SK-N-SH (cell line): ENCODE data around the gene SPA17. TPM values are rescaled to one million over a fixed set of nuclear protein-coding genes. Genes with fewer than 3 reads are reported as not detected.

Experiments
- CTCF ChIA-PET: fragments of 300-600, 350-600 bp; formaldehyde crosslinking; extraction: SDS; loops from one replicate; lab custom pipeline; 2021; lab: Yijun Ruan, JAX
- POLR2A ChIA-PET: fragments of 350-600 bp; sonication (Branson Sonifier 250); formaldehyde crosslinking; extraction: SDS; loops from one replicate; lab custom pipeline; 2020; ENCODE audit warnings: antibody characterized with exemption, inconsistent platforms; lab: Yijun Ruan, JAX
- DNase-seq: peaks from one replicate; pipeline ENCODE4 v3.0.0; 2012
- H2AFZ ChIP-seq: fragments of 200-600 bp; sonication (generic); 2 replicates; pipeline ENCODE4 v1.8.1; 2016; ENCODE audit warnings: antibody characterized with exemption, mild to moderate bottlenecking, low read depth
- H3F3A ChIP-seq: fragments of 200-600 bp; sonication (generic); replicated peaks from 2 replicates; pipeline ENCODE3; 2016; ENCODE audit warnings: antibody characterized with exemption, mild to moderate bottlenecking; ENCODE audit not compliant: insufficient read depth
- H3K27ac ChIP-seq, 2 experiments: fragments of 200-500 bp in 1 of 2; fragments of 200-600 bp in 1 of 2; sonication (Bioruptor generic) in 1 of 2; sonication (generic), shearing (Covaris generic) in 1 of 2; 2 replicates each; pipeline versions ENCODE4 v1.5.1 to v1.6.1; 2014 to 2016; ENCODE audit warnings: low read depth in 2 of 2, inconsistent platforms in 1 of 2, low read length in 1 of 2, mild to moderate bottlenecking in 1 of 2, mixed read lengths in 1 of 2
- H3K27me3 ChIP-seq: fragments of 200-600 bp; sonication (generic), shearing (Covaris generic); 2 replicates; pipeline ENCODE4 v1.6.1; 2016; ENCODE audit warnings: mixed run types; ENCODE audit not compliant: insufficient read depth
- H3K36me3 ChIP-seq, 2 experiments: fragments of 200-500 bp in 1 of 2; fragments of 200-600 bp in 1 of 2; sonication (Bioruptor generic) in 1 of 2; sonication (generic) in 1 of 2; replicated peaks in 1 of 2; 2 replicates each; pipeline versions ENCODE3 to v1.5.1; 2014 to 2016; ENCODE audit warnings: low read length in 1 of 2, mild to moderate bottlenecking in 1 of 2; ENCODE audit not compliant: insufficient read depth in 2 of 2, control insufficient read depth in 1 of 2
- H3K4me1 ChIP-seq, 2 experiments: fragments of 200-500 bp in 1 of 2; fragments of 200-600 bp in 1 of 2; sonication (Bioruptor generic) in 1 of 2; sonication (generic), shearing (Covaris generic) in 1 of 2; 2 replicates each; pipeline versions ENCODE4 v1.5.1 to v1.6.1; 2014 to 2016; ENCODE audit warnings: low read depth in 1 of 2, low read length in 1 of 2, mixed run types in 1 of 2; ENCODE audit not compliant: insufficient read depth in 2 of 2, control insufficient read depth in 1 of 2
- H3K4me2 ChIP-seq: fragments of 200-600 bp; sonication (generic), shearing (Covaris generic); 2 replicates; pipeline ENCODE4 v1.6.1; 2017; ENCODE audit warnings: mixed run types
- H3K4me3 ChIP-seq, 2 experiments: fragments of 200-500 bp in 1 of 2; fragments of 200-600 bp in 1 of 2; sonication (Bioruptor generic) in 1 of 2; sonication (generic), shearing (Covaris generic) in 1 of 2; 2 replicates each; pipeline versions ENCODE4 v1.5.1 to v1.8.1; 2014 to 2016; ENCODE audit warnings: low read depth in 2 of 2, inconsistent platforms in 1 of 2, low read length in 1 of 2, mild to moderate bottlenecking in 1 of 2, mixed read lengths in 1 of 2, moderate library complexity in 1 of 2
- H3K79me2 ChIP-seq: fragments of 200-600 bp; sonication (generic); 2 replicates; pipeline ENCODE4 v1.8.1; 2017; ENCODE audit warnings: mild to moderate bottlenecking; ENCODE audit not compliant: insufficient read depth
- H3K9ac ChIP-seq: fragments of 200-600 bp; sonication (generic); 2 replicates; pipeline ENCODE4 v1.6.1; 2017; ENCODE audit warnings: mixed run types
- H3K9me2 ChIP-seq: fragments of 200-600 bp; sonication (generic); 2 replicates; pipeline ENCODE4 v1.6.1; 2017; ENCODE audit warnings: mixed run types
- H3K9me3 ChIP-seq: fragments of 200-600 bp; sonication (generic); 2 replicates; pipeline ENCODE4 v1.6.1; 2017; ENCODE audit warnings: mixed run types, mild to moderate bottlenecking, moderate library complexity
- H4K20me1 ChIP-seq: fragments of 200-600 bp; sonication (generic); 2 replicates; pipeline ENCODE4 v1.6.1; 2017; ENCODE audit warnings: mild to moderate bottlenecking, mixed run types; ENCODE audit not compliant: insufficient read depth
- ELF1 ChIP-seq: IDR thresholded peaks from 2 replicates; pipeline ENCODE4 v1.4.0; 2012
- EP300 ChIP-seq, 2 experiments: IDR thresholded peaks; 2 replicates each; pipeline versions ENCODE4 v1.4.0 to v1.6.1; 2012; ENCODE audit warnings: borderline replicate concordance in 1 of 2, low read depth in 1 of 2, low read length in 1 of 2
- FOXJ3 ChIP-seq: sonication (generic); formaldehyde crosslinking; IDR thresholded peaks from 2 replicates; pipeline ENCODE4 v1.5.1; 2020; ENCODE audit warnings: mild to moderate bottlenecking, missing genetic modification reagents
- GABPA ChIP-seq: IDR thresholded peaks from 2 replicates; pipeline ENCODE4 v1.4.0; 2012; ENCODE audit warnings: low read depth, mild to moderate bottlenecking
- JUND ChIP-seq: IDR thresholded peaks from 2 replicates; pipeline ENCODE4 v1.4.0; 2012
- MXI1 ChIP-seq: IDR thresholded peaks from 2 replicates; pipeline ENCODE4 v1.6.1; 2012; ENCODE audit warnings: mild to moderate bottlenecking, low read depth, low read length, improper control_type of control experiment
- NFIC ChIP-seq: IDR thresholded peaks from 2 replicates; pipeline ENCODE4 v1.4.0; 2012; ENCODE audit warnings: borderline replicate concordance
- POLR2AphosphoS5 ChIP-seq: IDR thresholded peaks from 2 replicates; pipeline ENCODE4 v1.6.1; 2012; ENCODE audit warnings: low read depth, low read length
- RAD21 ChIP-seq: IDR thresholded peaks from 2 replicates; pipeline ENCODE4 v1.6.1; 2012; ENCODE audit warnings: mild to moderate bottlenecking, low read length
- SMC3 ChIP-seq: IDR thresholded peaks from 2 replicates; pipeline ENCODE4 v1.6.1; 2012; ENCODE audit warnings: low read depth, low read length, improper control_type of control experiment
- TEAD4 ChIP-seq: IDR thresholded peaks from 2 replicates; pipeline ENCODE4 v1.4.0; 2012; ENCODE audit warnings: mild to moderate bottlenecking, borderline replicate concordance; ENCODE audit not compliant: insufficient read depth
- USF2 ChIP-seq: fragments of 150-350 bp; IDR thresholded peaks from 2 replicates; pipeline ENCODE4 v1.6.1; 2017; ENCODE audit warnings: antibody characterized with exemption, low read length, low read depth, borderline replicate concordance
- WGBS: methylation state at CpG from one replicate; pipeline ENCODE4 v1.1.6; 2017; ENCODE audit warnings: low lambda C conversion rate; 5-methylcytosine and 5-hydroxymethylcytosine counted together
- polyA plus RNA-seq, 3 experiments: library from polyadenylated mRNA; depleted of rRNA; stranded (reverse); fragments of >200 nt; gene quantifications; 2 replicates each; pipeline ENCODE4 v1.2.3, GENCODE V29; 2012
- TF ChIP-seq, protein P1 (sequence below): IDR thresholded peaks from 2 replicates; pipeline ENCODE4 v1.6.1; 2012; ENCODE audit warnings: mild to moderate bottlenecking, low read depth, low read length, moderate library complexity
- TF ChIP-seq, protein P2 (sequence below): IDR thresholded peaks from 2 replicates; pipeline ENCODE4 v1.4.0; 2012; ENCODE audit warnings: low read depth, borderline replicate concordance
- TF ChIP-seq, protein P3 (sequence below): IDR thresholded peaks from 2 replicates; pipeline ENCODE4 v1.4.0; 2012; ENCODE audit warnings: low read depth, borderline replicate concordance

SPA17 gene
- polyA plus RNA-seq, 1 of the 3 experiments (the other 2 are of a cell fraction): 7.7 TPM

DNA sequence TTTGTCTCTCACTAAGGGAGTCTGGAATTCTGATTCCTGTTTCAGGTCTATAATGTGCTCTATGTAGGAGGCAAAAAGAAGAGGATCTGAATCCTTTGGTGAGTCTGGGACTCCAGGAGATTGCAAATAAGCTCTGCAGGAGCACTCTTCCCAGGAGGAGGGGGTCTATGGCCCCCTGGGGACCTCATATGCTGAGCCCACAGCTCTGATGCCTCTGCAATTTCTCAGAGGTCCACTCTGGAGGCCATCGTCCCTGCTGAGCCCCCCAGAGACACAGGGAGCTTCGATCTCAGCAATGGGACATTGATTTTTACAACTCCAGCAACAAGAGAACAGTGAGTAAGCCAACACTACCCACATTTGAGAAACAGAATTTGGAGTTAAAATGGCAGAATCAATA lies 45.8 kb downstream of the SPA17 start:
- H3K27ac ChIP-seq: no peak overlapping the region
- H4K20me1 ChIP-seq: no peaks in the 10 kb centered on the region
- ChIA-PET CTCF (interaction anchor here (1.1 to 1.6 kb wide), 4 partner anchors 10 to 709 kb away, joined by 3 to 8 read pairs (median 4); no protein-coding TSS in a partner anchor), POLR2A (no interaction called here)
- H3K79me2 ChIP-seq: no peaks in the 10 kb centered on the region
- no peak for DNase-seq
- no peaks in the 10 kb centered on the region for H3K36me3 ChIP-seq
- H3K9me2 ChIP-seq: no peaks in the 10 kb centered on the region
- H3K9ac ChIP-seq: no peak overlapping the region
- no peak overlapping the region for H3K4me2 ChIP-seq
- no peaks in the 10 kb centered on the region for H3F3A ChIP-seq
- no peak overlapping the region for H3K4me3 ChIP-seq
- TF ChIP-seq NFIC: no peak
- TF ChIP-seq USF2: no peak
- TF ChIP-seq EP300 (IDR thresholded peaks at IDR 0.05; ENCODE audit: borderline replicate concordance in 1 of 2, low read depth in 1 of 2, low read length in 1 of 2): no peak
- no peak for TF ChIP-seq TEAD4
- TF ChIP-seq JUND: no peak
- peaks cover 11% of the 10 kb centered on the region in 2 experiments; a peak in 2 of 4 replicates for H3K4me1 ChIP-seq
- H2AFZ ChIP-seq: no peak overlapping the region
- H3K9me3 ChIP-seq: no peaks in the 10 kb centered on the region
- WGBS: 100% methylated on average over 1 of the region's 2 CpGs
- H3K27me3 ChIP-seq: no peaks in the 10 kb centered on the region

- Histone ChIP-seq H3F3A (peaks cover 11% of the 10 kb centered on the region), H3K36me3 (no peaks in the 10 kb centered on the region), H3K4me3 (no peak overlapping the region), H2AFZ (no peak overlapping the region), H4K20me1 (no peaks in the 10 kb centered on the region), H3K4me2 (no peak overlapping the region), H3K9me2 (no peaks in the 10 kb centered on the region), H3K4me1 (peaks cover 16 to 20% of the 10 kb centered on the region in 2 experiments; a peak in 2 of 4 replicates), H3K27me3 (no peaks in the 10 kb centered on the region)
- ChIA-PET POLR2A (no interaction called here), CTCF (no interaction called here)
- WGBS: 71% methylated on average over 6 of the region's 6 CpGs
- TF ChIP-seq MXI1: no peak
- TF ChIP-seq, protein P1, sequence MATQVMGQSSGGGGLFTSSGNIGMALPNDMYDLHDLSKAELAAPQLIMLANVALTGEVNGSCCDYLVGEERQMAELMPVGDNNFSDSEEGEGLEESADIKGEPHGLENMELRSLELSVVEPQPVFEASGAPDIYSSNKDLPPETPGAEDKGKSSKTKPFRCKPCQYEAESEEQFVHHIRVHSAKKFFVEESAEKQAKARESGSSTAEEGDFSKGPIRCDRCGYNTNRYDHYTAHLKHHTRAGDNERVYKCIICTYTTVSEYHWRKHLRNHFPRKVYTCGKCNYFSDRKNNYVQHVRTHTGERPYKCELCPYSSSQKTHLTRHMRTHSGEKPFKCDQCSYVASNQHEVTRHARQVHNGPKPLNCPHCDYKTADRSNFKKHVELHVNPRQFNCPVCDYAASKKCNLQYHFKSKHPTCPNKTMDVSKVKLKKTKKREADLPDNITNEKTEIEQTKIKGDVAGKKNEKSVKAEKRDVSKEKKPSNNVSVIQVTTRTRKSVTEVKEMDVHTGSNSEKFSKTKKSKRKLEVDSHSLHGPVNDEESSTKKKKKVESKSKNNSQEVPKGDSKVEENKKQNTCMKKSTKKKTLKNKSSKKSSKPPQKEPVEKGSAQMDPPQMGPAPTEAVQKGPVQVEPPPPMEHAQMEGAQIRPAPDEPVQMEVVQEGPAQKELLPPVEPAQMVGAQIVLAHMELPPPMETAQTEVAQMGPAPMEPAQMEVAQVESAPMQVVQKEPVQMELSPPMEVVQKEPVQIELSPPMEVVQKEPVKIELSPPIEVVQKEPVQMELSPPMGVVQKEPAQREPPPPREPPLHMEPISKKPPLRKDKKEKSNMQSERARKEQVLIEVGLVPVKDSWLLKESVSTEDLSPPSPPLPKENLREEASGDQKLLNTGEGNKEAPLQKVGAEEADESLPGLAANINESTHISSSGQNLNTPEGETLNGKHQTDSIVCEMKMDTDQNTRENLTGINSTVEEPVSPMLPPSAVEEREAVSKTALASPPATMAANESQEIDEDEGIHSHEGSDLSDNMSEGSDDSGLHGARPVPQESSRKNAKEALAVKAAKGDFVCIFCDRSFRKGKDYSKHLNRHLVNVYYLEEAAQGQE: no peak
- TF ChIP-seq, protein P2, sequence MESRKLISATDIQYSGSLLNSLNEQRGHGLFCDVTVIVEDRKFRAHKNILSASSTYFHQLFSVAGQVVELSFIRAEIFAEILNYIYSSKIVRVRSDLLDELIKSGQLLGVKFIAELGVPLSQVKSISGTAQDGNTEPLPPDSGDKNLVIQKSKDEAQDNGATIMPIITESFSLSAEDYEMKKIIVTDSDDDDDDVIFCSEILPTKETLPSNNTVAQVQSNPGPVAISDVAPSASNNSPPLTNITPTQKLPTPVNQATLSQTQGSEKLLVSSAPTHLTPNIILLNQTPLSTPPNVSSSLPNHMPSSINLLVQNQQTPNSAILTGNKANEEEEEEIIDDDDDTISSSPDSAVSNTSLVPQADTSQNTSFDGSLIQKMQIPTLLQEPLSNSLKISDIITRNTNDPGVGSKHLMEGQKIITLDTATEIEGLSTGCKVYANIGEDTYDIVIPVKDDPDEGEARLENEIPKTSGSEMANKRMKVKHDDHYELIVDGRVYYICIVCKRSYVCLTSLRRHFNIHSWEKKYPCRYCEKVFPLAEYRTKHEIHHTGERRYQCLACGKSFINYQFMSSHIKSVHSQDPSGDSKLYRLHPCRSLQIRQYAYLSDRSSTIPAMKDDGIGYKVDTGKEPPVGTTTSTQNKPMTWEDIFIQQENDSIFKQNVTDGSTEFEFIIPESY: no peak
- TF ChIP-seq SMC3: no peak
- no peak for TF ChIP-seq GABPA
- TF ChIP-seq TEAD4: no peak
- no peak for TF ChIP-seq FOXJ3
- TF ChIP-seq POLR2AphosphoS5: no peak
- TF ChIP-seq ELF1: no peak
- no peak for TF ChIP-seq RAD21
- TF ChIP-seq, protein P3, sequence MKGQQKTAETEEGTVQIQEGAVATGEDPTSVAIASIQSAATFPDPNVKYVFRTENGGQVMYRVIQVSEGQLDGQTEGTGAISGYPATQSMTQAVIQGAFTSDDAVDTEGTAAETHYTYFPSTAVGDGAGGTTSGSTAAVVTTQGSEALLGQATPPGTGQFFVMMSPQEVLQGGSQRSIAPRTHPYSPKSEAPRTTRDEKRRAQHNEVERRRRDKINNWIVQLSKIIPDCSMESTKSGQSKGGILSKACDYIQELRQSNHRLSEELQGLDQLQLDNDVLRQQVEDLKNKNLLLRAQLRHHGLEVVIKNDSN: no peak
- TF ChIP-seq, all 33 proteins: peak for 0
- H3K79me2 ChIP-seq: no peaks in the 10 kb centered on the region
- no peaks in the 10 kb centered on the region for H3K9me3 ChIP-seq
- no peak overlapping the region for H3K9ac ChIP-seq
- DNase-seq: no peak
- no peak overlapping the region for H3K27ac ChIP-seq
Observed at GRCh38 chr11:124722176-124722575, 48.5 kb downstream of the SPA17 start.
